Measurements from ENCODE around the gene REN. TPM values are rescaled to one million over a fixed set of nuclear protein-coding genes. Genes with fewer than 3 reads are reported as not detected.

REN gene
- total and polyA plus RNA-seq, 2 of the 13 experiments (the other 11 are each of a cell fraction or from before 2014, with no cell fraction given): not detected

DNA sequence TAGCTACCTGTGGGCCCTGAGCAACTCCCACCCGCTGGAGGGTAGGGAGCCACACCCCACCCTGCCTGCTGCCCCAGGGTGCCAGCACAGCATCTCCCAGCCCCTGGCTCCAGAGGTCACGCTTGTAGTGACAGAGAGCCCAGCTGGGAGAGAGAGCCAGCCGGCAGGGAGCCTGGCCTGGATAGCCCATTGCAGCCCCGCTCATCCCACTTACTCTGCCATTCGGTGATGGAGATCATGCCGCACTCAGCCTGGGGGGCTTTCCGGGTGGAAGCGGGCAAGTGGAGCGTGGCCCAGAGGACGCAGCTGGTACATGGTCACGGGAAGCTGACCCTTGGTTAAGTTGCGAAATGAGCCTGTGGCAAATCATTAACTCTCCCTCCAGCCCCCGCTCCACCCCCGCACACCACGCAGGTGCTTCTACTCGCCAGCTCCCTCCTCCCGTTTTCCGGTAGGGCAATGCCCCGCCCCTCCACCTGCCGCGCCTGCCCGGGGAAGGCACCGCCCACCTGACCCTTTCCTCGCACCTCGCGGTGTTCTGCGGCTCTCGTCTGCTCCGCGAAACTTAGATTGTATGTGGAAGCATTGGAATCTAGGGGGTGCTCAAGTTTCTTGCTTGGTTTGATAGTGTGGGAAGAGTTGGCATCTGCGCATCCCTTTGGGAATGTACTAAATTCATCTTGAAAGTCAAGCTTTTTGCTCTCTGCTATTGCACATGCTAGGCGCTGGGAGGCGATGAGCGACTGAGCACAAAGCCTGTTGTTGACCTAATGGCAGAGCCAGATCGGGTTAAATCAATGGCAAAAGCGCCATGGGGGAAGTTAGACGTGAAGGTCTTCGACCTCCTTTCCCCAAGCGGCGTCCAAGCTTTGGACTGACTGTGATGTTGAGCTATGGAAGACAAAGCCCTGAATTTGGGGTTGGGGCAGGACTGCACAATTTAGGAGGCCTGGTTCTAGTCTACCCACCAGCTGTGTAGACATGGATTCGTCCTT, 47.8 kb upstream of the REN start, which contains the start of gene GOLT1A (continued):
- TF ChIP-seq PHF21A (CRISPR knock-in tag; IDR thresholded peaks at IDR 0.05): peak; percentile 59
- TF ChIP-seq, protein P1, sequence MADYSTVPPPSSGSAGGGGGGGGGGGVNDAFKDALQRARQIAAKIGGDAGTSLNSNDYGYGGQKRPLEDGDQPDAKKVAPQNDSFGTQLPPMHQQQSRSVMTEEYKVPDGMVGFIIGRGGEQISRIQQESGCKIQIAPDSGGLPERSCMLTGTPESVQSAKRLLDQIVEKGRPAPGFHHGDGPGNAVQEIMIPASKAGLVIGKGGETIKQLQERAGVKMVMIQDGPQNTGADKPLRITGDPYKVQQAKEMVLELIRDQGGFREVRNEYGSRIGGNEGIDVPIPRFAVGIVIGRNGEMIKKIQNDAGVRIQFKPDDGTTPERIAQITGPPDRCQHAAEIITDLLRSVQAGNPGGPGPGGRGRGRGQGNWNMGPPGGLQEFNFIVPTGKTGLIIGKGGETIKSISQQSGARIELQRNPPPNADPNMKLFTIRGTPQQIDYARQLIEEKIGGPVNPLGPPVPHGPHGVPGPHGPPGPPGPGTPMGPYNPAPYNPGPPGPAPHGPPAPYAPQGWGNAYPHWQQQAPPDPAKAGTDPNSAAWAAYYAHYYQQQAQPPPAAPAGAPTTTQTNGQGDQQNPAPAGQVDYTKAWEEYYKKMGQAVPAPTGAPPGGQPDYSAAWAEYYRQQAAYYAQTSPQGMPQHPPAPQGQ (CRISPR knock-in tag; IDR thresholded peaks at IDR 0.05; ENCODE audit: borderline replicate concordance): no peak
- TF ChIP-seq, protein P2, sequence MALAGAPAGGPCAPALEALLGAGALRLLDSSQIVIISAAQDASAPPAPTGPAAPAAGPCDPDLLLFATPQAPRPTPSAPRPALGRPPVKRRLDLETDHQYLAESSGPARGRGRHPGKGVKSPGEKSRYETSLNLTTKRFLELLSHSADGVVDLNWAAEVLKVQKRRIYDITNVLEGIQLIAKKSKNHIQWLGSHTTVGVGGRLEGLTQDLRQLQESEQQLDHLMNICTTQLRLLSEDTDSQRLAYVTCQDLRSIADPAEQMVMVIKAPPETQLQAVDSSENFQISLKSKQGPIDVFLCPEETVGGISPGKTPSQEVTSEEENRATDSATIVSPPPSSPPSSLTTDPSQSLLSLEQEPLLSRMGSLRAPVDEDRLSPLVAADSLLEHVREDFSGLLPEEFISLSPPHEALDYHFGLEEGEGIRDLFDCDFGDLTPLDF (CRISPR knock-in tag; IDR thresholded peaks at IDR 0.05): no peak
- TF ChIP-seq, protein P3, sequence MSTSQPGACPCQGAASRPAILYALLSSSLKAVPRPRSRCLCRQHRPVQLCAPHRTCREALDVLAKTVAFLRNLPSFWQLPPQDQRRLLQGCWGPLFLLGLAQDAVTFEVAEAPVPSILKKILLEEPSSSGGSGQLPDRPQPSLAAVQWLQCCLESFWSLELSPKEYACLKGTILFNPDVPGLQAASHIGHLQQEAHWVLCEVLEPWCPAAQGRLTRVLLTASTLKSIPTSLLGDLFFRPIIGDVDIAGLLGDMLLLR (CRISPR knock-in tag; IDR thresholded peaks at IDR 0.05): peak; percentile 80; the same call in 1 of the 2 replicates
- peak; percentile 70 for TF ChIP-seq ZFX (CRISPR knock-in tag; IDR thresholded peaks at IDR 0.05; ENCODE audit: low read depth)
- TF ChIP-seq, protein P4, sequence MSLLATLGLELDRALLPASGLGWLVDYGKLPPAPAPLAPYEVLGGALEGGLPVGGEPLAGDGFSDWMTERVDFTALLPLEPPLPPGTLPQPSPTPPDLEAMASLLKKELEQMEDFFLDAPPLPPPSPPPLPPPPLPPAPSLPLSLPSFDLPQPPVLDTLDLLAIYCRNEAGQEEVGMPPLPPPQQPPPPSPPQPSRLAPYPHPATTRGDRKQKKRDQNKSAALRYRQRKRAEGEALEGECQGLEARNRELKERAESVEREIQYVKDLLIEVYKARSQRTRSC (CRISPR knock-in tag; IDR thresholded peaks at IDR 0.05; ENCODE audit: low read depth): peak; percentile 53
- TF ChIP-seq FOXJ3 (CRISPR knock-in tag; IDR thresholded peaks at IDR 0.05; ENCODE audit: borderline replicate concordance): peak; percentile 69; the same call in 1 of the 2 replicates
- no peak for TF ChIP-seq HNRNPH1 (optimal IDR thresholded peaks at IDR 0.05; ENCODE audit: low read depth, low read length)
- TF ChIP-seq SRF (IDR thresholded peaks at IDR 0.05; ENCODE audit: low read depth, low read length): no peak
- TF ChIP-seq MIXL1 (CRISPR knock-in tag; IDR thresholded peaks at IDR 0.05): peak; percentile 67
- TF ChIP-seq NFIC (IDR thresholded peaks at IDR 0.05; ENCODE audit: low read length): no peak
- TF ChIP-seq ZNF343 (CRISPR knock-in tag; IDR thresholded peaks at IDR 0.05): peak; percentile 83; the same call in 1 of the 2 replicates
- no peak for TF ChIP-seq ZNF24 (IDR thresholded peaks at IDR 0.05)
- TF ChIP-seq, protein P5, sequence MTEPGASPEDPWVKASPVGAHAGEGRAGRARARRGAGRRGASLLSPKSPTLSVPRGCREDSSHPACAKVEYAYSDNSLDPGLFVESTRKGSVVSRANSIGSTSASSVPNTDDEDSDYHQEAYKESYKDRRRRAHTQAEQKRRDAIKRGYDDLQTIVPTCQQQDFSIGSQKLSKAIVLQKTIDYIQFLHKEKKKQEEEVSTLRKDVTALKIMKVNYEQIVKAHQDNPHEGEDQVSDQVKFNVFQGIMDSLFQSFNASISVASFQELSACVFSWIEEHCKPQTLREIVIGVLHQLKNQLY (CRISPR knock-in tag; IDR thresholded peaks at IDR 0.05): 0 out of 2 replicates have a peak, but pooled peaks have one; percentile 36
- no peak for TF ChIP-seq PAF1 (CRISPR knock-in tag; IDR thresholded peaks at IDR 0.05)
- TF ChIP-seq SSRP1 (CRISPR knock-in tag; IDR thresholded peaks at IDR 0.05): 0 out of 2 replicates have a peak, but pooled peaks have one; percentile 0
- TF ChIP-seq, protein P6, sequence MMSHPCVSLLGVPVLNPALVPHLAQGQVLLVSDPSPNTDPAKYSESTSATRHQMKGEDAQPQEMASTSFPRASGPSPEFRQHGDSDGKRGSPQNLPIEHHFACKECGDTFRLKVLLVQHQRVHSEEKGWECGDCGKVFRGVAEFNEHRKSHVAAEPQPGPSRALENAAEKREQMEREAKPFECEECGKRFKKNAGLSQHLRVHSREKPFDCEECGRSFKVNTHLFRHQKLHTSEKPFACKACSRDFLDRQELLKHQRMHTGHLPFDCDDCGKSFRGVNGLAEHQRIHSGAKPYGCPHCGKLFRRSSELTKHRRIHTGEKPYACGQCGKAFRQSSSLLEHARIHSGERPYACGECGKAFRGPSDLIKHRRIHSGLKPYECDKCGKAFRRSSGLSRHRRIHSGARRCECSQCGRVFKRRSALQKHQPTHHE (CRISPR knock-in tag; IDR thresholded peaks at IDR 0.05; ENCODE audit: borderline replicate concordance): peak; percentile 91; the same call in 1 of the 2 replicates
- no peak; the same call in 1 of the 2 replicates for TF ChIP-seq ZNF296 (CRISPR knock-in tag; conservative IDR thresholded peaks at IDR 0.05)
- TF ChIP-seq ZSCAN20 (CRISPR knock-in tag; IDR thresholded peaks at IDR 0.05; ENCODE audit: borderline replicate concordance): 0 out of 2 replicates have a peak, but pooled peaks have one; percentile 94

Measured in HepG2 (cell line).